ENCODE measurements around the gene TRAF3IP1.

GRCh38 chr2:238441262-238442114 lies 121.2 kb downstream of the TRAF3IP1 start:
- TF ChIP-seq CTCF (IDR thresholded peaks at IDR 0.05; ENCODE audit: low read depth, low read length, poor library complexity, severe bottlenecking) (no peak), EZH2phosphoT487 (IDR thresholded peaks at IDR 0.05; ENCODE audit: borderline replicate concordance, low read length) (no peak)
